GM21526 (cell line): ENCODE results near the gene CAMK2D.
A peak's percentile ranks its signal among the peaks of the same experiment; 100 is the strongest.

ENCODE experiments used
- ATAC-seq: cut with Tn5 transposase; IDR thresholded peaks from one replicate; pipeline ENCODE4 v1.9.1; 2021; ENCODE audit warnings: moderate library complexity; ENCODE audit not compliant: unreplicated experiment, low FRiP score

The CAMK2D gene

DNA sequence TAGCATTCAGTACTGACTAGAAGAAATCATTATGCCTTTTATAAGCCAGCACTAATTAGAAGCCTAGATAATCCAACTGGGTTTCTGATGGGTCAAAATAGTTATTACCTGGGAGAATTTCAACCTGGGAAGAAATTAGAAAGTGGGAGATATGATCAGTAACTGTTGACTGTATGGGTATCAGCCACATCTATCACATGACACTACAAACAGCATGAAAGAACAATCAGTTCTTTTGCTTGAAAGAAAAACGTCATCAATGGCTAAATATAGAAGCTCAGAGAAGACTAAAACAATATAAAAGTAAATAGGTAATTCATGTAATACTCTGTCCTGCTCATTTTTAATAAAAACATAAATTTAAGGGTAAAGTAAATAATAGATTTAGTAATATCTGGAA is 145.1 kb downstream of the CAMK2D start:
- no peak for ATAC-seq

DNA sequence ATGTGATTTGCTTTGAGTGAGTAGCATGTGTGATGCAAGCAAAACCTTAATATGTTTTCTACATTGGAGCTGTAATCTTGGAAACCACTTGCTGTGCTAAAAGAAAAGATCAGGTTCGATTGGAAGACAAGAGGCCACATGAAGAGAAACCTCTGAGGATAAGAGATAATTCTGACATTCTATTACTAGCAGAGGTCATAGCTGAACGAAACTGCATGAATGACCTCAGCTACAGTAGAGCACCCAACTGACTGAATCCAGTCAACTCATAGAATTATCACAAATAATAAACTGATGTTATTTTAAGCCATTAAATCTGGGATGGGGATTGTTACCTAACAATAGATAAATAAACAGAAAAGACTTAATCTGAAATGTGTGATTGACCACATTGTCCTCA is 147.1 kb downstream of the CAMK2D start:
- no peak for ATAC-seq

DNA sequence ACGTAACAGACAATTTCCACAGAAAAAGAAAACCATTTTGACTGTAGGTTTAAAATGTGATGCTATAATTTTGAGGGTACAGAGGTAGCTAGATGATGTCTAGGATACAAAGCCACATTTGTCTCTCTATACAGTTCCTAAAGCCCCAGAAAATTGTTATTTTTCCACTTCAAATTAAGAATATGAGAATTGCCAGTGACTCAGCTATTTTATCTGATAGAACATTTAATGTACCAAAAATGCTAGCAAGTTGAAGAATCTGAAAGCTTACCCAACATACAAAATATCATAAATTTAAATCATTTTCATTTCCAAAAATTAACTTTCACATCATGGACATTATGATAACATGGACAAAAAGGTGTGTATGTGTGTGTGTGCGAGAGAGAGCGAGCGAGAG is 148.0 kb downstream of the CAMK2D start:
- ATAC-seq, result no peak

DNA sequence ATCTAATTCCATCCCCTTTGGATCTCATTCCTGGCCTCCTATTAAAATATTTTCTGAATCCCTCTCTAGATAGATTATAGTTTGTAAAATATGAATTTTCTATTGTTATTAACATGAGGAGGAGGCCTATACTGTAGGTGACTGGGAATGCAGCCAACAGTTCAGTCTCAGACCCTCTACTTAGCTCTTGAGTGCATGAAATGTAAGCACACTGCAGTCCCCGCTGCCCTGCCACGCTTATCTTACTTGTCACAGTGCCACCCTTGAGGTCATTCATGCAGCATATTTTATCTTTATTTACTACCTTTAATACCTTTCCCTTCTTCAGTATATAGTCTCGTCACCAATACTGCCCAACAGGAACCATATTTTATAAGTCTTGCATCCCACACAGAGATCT is 151.0 kb downstream of the CAMK2D start:
- no peak for ATAC-seq

DNA sequence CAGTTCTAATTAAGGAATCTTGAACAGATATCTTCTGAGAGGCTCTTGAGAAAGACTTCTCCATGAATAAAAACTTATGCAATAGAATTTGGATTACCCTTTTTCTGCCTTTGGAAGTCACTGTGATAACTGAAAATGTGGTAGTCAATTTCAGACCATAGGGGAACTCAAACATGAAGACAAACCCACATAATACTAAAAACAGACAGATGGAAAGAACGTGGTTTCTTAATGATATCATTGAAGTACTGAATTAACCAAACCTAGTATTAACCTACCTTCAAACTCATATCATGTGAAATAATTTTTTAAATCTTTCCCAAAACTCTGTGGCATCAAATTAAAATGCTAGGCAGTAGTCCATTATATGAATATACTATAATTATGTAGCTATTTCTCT is 153.5 kb downstream of the CAMK2D start:
- ATAC-seq, result no peak

DNA sequence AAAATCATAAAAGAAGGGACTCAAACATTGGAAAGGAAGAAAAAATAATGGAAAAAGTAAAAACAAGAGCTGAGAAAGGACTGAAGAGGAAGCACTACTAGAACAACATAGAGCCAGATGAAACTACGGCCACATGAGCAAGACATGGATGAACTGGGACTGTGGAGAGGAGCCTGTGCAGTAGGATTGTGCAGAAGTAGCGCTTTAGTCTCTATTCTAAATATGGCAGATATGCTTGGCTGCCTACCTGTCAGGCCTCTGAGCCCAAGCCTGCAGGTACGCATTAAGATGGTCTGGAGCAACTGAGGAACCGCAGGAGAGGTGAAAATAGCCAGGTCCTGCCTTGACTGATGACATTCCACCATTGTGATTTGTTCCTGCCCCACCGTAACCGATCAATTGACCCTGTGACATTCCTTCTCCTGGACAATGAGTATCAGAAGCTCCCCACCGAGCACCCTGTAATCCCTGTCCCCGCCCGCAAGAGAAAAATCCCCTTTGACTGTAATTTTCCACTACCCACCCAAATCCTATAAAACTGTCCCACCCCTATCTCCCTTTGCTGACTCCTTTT is 154.3 kb downstream of the CAMK2D start:
- ATAC-seq, result no peak

DNA sequence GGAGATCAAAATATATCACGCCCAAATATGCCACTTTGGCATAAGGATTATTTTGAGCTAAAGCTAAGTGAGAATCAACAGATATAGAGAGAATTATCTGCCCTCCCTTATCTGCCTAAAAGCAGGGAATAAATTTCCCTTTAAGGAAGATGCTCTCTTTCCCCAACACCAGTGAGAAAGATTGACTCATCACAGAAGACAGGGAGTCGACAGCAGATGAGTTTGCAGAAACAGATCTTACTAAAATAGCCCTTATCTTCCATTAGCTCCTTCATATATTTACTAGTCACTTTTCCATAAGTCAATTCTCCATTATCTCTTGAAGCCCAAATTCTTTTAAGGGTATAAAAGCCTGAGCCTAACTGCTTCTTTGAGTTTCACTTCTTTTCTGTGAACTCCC is 156.6 kb downstream of the CAMK2D start:
- ATAC-seq, result no peak

DNA sequence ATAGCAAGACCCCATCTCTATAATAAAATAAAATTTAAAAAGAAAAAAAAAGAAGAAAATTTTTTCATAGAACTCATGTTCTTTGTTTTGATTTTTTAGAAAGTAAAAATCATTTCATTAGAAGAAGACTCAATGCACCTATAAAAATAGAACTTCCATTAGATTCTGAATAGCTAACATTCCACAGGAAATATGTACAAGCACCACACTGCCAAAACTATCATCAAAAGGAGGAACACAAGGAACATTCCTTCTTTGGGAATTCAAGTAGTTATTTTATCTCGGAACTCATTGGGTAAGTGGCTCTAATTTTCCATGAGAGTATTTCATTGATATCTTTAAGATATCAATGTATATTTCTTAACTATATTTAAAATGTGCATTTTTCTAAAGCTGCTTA is 157.6 kb downstream of the CAMK2D start:
- no peak for ATAC-seq

DNA sequence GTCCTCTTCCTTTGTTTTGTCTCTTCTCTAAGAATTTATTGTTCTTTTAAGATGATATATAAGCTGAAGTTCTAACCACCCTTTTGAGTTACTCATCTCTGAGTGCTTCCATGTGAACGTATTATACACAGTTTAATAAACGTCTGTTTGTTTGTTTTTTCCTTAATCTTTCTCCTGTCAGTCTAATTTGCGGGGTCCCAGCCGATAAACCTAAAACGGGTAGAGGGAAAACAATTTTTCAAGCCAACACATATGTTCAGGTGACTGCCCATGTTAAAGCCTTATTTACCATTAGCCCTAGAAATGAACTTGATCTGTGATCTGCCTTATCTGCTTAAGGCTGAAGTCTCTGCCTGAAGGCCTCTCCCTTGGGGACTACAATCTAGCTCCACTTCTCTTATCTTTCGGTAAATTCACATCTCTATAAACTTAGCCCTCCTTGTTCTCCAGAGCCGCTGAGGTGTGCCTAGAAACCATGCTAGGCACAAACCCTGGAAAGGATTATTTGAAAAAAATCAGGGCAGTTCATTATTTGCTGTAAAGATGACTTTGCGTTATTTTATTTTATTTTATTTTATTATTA is 158.8 kb downstream of the CAMK2D start:
- ATAC-seq, result no peak

DNA sequence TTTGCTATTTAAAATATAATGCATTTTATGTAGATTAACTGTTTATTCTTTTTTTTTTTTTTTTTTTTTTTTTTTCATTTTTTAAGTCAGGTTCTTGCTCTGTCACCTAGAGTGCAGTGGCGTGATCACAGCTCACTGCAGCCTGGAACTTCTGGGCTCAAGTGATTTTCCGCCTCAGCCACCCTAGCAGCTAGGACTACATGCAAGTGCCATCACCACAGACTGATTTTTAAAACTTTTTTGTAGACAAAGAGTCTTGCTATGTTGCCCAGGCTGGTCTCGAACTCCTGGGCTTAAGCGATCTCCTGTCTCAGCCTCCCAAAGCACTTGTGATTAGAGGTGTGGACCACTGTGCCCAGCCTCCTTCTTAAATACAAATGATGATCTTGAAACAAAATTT is 159.9 kb downstream of the CAMK2D start:
- ATAC-seq, result no peak

DNA sequence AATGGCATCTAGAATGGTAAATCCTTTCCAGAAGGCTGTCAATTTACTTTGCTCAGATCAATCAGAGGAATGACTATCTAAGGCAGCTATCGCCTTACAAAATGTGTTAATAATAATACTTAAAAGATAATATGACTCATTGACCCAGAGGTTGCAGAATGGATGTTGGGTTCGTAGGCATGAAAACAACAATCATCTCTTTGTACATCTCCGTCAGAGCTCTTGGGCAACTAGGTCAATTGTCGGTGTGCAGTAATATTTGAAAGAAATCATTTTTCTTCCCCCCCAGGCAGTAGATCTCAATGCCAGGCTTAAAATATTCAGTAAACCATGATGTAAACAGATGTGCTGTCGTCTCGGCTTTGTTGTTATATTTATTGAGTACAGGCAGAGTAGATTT is 165.1 kb downstream of the CAMK2D start:
- ATAC-seq, result no peak

DNA sequence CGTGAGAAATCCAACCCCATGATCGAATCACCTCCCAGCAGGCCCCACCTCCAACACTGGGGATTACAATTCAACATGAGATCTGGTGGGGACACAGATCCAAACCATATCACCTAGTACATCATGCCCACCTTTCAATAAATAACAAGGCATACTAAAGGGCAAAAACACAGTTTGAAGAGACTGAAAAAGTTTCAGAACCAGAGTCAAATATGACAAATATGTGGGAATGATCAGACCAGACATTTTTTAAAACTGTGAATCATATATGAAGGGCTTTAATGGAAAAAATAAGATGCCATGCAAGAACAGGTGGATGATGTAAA is 167.3 kb downstream of the CAMK2D start:
- ATAC-seq, result no peak

DNA sequence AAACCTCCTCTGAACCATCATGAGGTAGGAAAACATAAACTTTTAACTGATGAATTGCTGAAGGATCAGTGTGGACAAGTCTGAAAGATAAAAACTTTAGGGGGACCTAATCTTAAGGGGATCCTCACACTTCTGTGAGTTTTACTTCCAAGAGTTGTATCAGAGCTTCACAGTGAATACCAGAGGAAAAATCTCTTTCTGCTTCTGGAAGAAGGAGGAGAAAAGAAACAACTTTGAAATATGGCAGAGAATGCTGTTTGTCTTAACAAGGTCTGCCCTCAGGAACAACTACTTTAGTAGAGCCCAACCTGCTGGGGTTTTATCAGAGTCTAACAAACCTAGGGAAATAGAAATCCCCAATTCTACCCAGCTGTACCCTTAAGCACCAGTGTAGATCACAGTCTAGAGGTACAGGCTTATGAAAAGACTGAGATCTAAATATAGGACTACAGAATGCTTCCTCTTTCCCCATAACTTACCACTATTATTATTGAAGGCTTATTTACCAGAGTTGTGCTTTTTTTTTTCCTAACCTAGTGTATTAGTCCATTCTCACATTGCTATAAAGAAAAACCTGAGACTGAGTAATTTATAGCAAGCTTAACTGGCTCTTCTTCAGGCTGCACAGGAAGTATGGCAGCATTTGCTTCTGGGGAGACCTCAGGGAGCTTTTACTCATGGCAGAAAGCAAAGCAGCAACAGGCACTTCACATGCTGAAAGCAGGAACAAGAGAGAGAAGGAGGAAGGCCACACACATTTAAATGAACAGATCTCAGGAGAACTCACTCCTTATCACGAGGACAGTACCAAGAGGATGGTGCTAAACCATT is 167.9 kb downstream of the CAMK2D start:
- peak; percentile 81 for ATAC-seq

DNA sequence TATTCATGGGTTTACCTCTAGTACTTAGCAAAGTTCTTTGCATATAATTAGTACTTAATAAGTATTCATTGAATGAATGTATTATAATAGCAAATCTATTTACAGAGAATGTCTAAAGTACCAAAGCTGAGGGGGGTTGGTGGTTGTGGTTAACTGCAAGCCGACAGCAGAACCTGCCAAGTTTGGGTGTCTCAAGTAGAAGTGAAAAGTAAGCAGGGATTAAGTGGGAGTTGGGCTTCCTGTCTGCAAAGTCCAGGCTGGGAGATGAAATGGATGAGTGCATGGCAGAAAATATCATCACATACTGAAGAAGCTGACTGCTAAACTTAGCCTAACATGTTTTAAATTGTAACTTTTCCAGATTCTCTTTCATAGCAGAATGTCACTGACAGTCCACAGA is 169.6 kb downstream of the CAMK2D start:
- no peak for ATAC-seq

DNA sequence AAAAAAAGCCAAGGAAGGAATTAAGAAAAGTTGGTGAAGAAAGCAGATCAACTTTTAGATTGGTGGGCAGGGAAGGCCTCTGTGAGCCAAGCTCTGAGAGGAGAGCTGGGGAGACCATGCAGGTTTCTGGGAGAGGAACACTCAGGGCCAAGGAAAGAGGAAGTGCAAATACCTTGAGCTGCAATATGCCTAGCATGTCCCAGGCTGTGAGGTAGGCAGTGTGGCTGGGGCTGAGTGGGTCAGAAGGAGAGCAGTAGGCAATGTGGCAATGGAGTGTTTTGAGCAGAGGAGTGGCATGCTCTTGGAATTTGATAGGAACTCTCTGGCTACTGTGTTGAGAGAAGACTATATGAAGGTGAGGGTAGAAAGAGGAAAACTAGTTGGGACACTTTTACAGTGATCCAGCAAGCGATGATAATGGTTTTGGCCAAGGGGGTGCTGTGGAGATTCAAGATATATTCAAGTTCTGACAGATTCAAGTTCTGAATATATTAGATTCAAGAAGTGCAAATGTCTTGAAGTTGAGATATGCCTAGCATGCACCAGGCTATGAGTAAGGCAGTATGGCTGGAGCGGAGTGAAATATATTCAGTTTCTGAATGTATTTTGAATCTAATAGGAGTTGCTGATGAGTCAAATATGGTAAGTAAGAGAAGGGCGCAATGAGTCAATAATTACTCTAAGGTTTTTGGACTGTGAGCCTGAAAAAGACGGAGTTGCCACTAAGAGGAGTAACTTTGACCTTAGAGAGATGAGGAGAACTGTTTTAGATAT is 172.5 kb downstream of the CAMK2D start:
- no peak for ATAC-seq

DNA sequence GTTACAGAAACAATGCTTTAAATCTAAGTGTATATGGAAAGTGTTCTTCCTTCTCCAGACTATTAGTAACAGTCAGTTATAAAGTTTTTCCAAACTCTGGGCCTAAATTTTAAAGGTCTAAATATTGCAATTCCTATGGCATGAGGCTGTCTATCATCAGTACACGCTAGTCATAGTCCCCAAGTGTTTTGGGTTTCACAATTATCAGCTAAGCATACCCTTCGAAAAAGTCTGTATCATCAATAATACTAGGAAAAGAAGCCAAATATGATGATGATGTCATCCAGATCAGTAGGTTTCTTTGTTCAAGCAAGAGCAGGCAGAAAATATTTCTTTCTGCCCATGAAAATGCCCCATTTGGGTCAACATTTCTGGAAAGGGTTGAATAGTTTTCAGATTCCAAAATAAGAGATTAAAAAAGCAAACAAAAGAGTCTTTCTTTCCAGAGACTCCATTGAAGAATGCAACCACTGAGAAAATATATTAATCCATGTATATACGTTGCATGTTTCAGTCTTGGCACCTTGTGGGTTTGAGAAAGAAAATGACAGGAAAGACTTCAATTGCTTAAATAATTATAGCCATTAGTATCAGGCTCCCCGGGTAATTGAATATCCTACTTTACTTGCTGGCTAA is 173.8 kb downstream of the CAMK2D start:
- no peak for ATAC-seq

DNA sequence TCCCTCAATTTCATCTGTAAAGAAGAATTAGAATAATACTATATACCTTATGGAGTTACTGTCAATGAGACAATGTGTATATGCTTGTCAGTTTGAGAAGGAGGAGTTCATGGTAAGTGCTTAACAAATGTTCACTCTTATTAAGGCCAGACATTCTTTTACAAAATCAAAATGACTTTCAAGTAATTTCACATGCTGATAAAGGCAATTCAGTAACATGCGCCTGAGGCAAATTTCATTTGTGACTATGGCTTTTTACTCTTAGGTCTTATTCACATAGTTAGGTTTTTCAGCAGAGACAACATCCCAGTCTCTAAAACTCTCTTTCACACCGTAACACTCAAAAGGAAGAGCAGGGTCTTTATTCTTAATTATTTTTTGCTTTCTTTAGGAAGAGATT is 174.4 kb downstream of the CAMK2D start:
- ATAC-seq, result no peak

DNA sequence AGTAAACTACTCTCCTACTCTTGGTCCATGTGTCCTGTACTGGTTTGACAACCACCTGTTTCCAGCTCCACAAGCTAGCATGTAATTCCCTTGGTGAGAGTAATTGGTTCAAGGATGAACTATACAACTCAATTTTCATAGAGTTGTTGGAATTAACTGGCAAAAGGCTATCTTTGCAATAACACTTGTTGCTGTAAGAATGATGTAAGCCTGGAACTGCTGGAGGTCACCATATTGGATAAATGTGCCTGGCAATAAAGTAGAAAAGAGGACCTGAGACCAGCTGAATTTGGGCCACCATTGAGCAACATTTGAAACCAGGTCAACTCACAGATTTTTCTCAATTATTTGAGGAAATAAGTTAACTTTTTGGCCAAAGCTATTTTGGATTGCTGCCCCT is 175.5 kb downstream of the CAMK2D start:
- ATAC-seq, result no peak

DNA sequence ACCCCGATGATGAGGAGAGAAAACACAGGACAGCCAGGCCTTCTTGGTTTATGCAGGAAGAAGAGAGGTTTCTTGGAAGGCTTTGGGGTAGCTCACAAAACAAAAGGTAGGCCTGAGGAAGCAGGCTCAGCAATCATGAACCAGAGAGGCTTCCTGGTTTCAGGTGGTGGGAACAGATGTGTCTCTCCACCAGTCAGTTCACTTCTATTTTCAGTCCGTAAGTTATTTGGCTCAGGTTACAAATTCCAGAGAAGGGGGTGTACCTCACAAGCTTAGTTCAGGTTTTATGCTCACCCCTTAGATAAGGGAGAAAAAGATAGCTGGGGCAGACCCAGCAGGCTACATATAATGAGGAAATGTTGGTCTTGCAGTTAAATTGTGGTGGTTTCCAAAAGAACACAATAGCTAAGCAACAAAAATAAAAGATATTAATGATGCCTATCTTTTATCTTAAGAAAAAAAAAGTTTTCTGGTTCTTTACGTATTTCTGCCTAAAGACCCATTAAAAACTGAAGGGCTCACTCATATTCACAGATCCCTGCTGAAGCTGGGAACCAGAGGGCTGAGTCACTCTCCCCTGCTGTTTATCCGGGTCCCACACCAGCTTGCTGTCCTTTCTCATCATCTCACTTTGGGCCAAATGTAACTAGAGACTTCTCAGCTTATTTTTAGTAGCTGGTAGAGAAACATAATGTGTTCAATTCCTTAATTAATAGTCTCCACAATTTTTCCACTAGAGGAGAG is 177.0 kb downstream of the CAMK2D start:
- no peak for ATAC-seq

DNA sequence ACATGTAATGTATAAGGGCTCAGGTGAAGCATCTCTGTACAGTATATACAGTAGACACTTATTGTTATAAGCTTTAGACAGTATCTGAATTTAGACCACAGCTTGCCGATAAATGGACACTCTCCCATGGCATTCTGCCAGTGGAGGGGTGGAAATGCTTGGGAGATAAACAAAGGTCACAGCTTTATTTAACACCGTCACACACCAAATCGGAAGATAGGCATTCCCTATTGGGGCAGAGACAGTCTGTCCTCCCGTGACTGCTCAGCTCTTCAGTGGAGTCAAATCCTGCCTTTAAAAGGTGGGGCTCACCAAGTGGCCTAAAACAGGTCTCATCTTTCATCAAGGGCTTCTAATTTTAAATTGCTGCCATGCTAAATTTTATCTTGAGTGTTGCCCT is 178.8 kb downstream of the CAMK2D start:
- no peak for ATAC-seq
